Coronary artery (tissue), 2 donors: ENCODE results near the gene KLHL30.

Source experiments
- DNase-seq: peaks from one replicate; pipeline ENCODE4 v3.0.0-alpha.2; 2017; ENCODE audit warnings: low spot score
- H3K27ac ChIP-seq, 2 donors: fragments of 200-600 bp; sonication (generic); one replicate each; pipeline ENCODE4 v1.5.1; 2016 to 2019
- H3K4me3 ChIP-seq: fragments of 200-600 bp; sonication (generic); 2 replicates; pipeline ENCODE4 v1.5.1; 2016; ENCODE audit warnings: mild to moderate bottlenecking, moderate library complexity
- CTCF ChIP-seq: fragments of 200-600 bp; sonication (generic); IDR thresholded peaks from one replicate; pipeline ENCODE4 v1.5.1; 2019; ENCODE audit warnings: antibody characterized with exemption

The KLHL30 gene

GRCh38 chr2:238149841-238150572 is 11.5 kb downstream of the KLHL30 start:
- TF ChIP-seq CTCF: no peak
- no peak for DNase-seq
- no peak overlapping the region for H3K4me3 ChIP-seq
- no peak overlapping the region for H3K27ac ChIP-seq

- Histone ChIP-seq H3K4me3 (no peak overlapping the region), H3K27ac (no peak overlapping the region)
- no peak for TF ChIP-seq CTCF
- DNase-seq: no peak
Observed at GRCh38 chr2:238150686-238151085, 12.2 kb downstream of the KLHL30 start.

DNA sequence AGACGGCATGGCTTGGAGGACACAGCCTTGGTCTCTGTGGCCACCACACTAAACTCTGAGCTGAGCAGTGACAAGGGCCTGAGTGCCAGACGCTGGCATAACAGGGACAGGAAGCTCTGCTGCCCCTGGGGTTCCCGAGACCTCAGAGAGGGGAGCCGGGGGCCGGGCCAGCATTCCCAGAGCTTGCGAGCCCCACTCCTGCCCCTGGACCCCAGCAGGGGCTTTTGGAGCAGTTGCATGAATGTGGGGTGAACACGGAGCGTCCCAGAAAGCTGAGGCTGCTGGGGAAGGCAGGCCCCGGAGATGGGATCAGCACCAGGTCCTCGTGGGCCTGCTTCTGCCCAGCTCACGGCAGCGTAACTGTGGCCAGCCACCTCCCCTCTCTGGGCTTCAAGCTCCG is 12.7 kb downstream of the KLHL30 start:
- Histone ChIP-seq H3K4me3 (no peak overlapping the region), H3K27ac (no peak overlapping the region)
- DNase-seq: no peak
- no peak for TF ChIP-seq CTCF

DNA sequence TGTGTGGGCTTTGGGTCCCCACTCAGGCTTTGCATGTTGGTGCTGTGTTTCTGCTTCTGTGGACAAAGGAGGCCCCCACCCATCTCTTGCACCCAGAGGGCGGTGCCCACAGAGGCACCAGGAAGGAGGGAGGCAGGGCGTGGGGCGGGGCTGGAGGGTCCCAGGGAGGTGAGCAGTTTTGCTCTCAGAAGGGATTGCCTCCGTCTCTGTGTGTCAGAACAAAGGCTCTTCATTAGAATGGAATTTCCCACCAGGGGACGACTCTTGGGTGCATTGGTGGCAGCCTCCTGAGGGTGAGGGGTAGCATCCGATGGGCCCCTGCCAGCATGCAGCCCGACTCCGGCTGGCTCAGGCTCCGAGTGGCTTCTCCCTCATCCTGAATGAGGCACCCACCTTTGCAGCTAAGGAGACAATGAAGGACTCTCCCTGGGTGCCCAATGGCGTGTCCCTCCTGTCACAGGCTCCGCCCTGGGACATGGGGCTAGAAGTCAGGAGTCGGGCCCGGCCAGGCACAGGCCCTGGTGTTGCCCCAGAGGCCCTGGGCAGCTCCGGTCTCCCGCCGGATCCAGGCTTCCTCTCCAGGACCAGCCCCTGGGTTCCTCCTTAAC is 13.3 kb downstream of the KLHL30 start:
- TF ChIP-seq CTCF: no peak
- Histone ChIP-seq H3K27ac (no peak overlapping the region), H3K4me3 (no peak overlapping the region)
- no peak for DNase-seq

GRCh38 chr2:238152771-238153688 is 14.6 kb downstream of the KLHL30 start:
- DNase-seq: no peak
- H3K4me3 ChIP-seq: no peak overlapping the region
- no peak for TF ChIP-seq CTCF
- no peak overlapping the region for H3K27ac ChIP-seq

DNA sequence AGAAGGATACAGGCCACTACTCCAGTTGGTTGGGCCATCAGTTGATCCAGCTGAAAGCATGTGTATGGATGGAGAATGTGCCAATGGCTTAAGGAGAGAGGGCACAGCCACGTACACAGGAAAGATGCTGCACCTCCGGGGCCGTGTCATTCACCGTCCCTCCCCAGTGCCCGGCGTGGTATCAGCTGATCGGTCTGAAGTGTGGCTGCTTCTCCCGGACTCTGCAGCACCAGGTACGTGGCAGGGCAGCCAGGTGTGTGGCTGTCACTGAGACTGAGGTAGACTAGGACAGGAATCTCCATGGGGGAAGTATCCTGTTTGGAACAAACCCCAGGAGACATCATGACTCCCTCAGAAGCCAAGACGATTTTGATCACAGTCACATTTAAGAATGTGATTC is 16.1 kb downstream of the KLHL30 start:
- no peak for TF ChIP-seq CTCF
- H3K27ac ChIP-seq: no peak overlapping the region
- no peak for DNase-seq
- H3K4me3 ChIP-seq: no peak overlapping the region
